T-cell (primary cell): ENCODE results near the gene SAT1. TPM values are rescaled to one million over a fixed set of nuclear protein-coding genes. Genes with fewer than 3 reads are reported as not detected.

Experiments
- ATAC-seq, 4 experiments: fragments of 200-7000 bp in 3 of 4; fragments of 150-1000 bp in 1 of 4; cut with Tn5 transposase; replicated peaks in 1 of 4; 1 replicate in 3 of 4; 2 replicates in 1 of 4; pipeline ENCODE4 v1.10.0; 2021; ENCODE audit warnings: moderate library complexity in 3 of 4, mild to moderate bottlenecking in 2 of 4, moderate number of reproducible peaks in 1 of 4
- CTCF ChIA-PET, 2 donors: fragments of 300-600 bp; sonication (Branson Sonifier 250); formaldehyde crosslinking; loops; one replicate each; lab custom pipeline; 2022; ENCODE audit warnings: antibody characterized with exemption in 2 of 2; lab: Charles Lee
- POLR2A ChIA-PET, 2 donors: fragments of 300-600 bp; sonication (Branson Sonifier 250); formaldehyde crosslinking; loops; one replicate each; lab custom pipeline; 2022; ENCODE audit warnings: antibody characterized with exemption in 2 of 2; lab: Charles Lee
- DNase-seq, 35 experiments: peaks; one replicate each; pipeline versions ENCODE4 v3.0.0 to v3.0.0-alpha.2; 2013 to 2023
- H3K27ac ChIP-seq: one replicate; pipeline ENCODE4 v1.5.1; 2013; ENCODE audit warnings: low read length
- H3K27me3 ChIP-seq, 2 experiments: replicated peaks in 1 of 2; 1 replicate in 1 of 2; 2 replicates in 1 of 2; pipeline versions ENCODE4 v1.6.1 to v1.7.0; 2013; ENCODE audit warnings: low read length in 1 of 2, mixed read lengths in 1 of 2; ENCODE audit not compliant: control insufficient read depth in 2 of 2, insufficient read depth in 2 of 2; ENCODE audit errors: extremely low read depth in 1 of 2
- H3K36me3 ChIP-seq, 2 donors: 1 replicate in 1 of 2; 2 replicates in 1 of 2; pipeline versions ENCODE4 v1.6.1 to v1.7.0; 2013; ENCODE audit warnings: low read length in 1 of 2; ENCODE audit not compliant: control insufficient read depth in 2 of 2, insufficient read depth in 1 of 2; ENCODE audit errors: extremely low read depth in 1 of 2
- H3K4me1 ChIP-seq, 2 experiments: 1 replicate in 1 of 2; 2 replicates in 1 of 2; pipeline versions ENCODE4 v1.6.1 to v1.7.0; 2013; ENCODE audit warnings: low read length in 2 of 2, mixed read lengths in 1 of 2; ENCODE audit not compliant: insufficient read depth in 2 of 2, control insufficient read depth in 1 of 2; ENCODE audit errors: extremely low read depth in 1 of 2
- H3K4me3 ChIP-seq, 2 donors: 1 replicate in 1 of 2; 2 replicates in 1 of 2; pipeline versions ENCODE4 v1.5.1 to v1.7.0; 2013; ENCODE audit warnings: mild to moderate bottlenecking in 2 of 2, low read length in 1 of 2, moderate library complexity in 1 of 2; ENCODE audit not compliant: control insufficient read depth in 1 of 2; ENCODE audit errors: extremely low read depth in 1 of 2
- H3K9me3 ChIP-seq: 2 replicates; pipeline ENCODE4 v1.7.0; 2013
- H3K27ac Mint-ChIP-seq, 2 donors: one replicate each; pipeline ENCODE4 v1.8.0; 2020 to 2021; ENCODE audit warnings: mild to moderate bottlenecking in 2 of 2, mixed read lengths in 2 of 2
- H3K27me3 Mint-ChIP-seq, 2 donors: one replicate each; pipeline ENCODE4 v1.8.0; 2021 to 2022; ENCODE audit warnings: mixed read lengths in 2 of 2
- H3K36me3 Mint-ChIP-seq: one replicate; pipeline ENCODE4 v1.8.0; 2021; ENCODE audit warnings: mixed read lengths
- H3K4me1 Mint-ChIP-seq, 3 donors: one replicate each; pipeline ENCODE4 v1.8.0; 2020 to 2022; ENCODE audit warnings: mixed read lengths in 3 of 3, mild to moderate bottlenecking in 1 of 3
- H3K4me3 Mint-ChIP-seq, 3 donors: one replicate each; pipeline ENCODE4 v1.8.0; 2020 to 2022; ENCODE audit warnings: mild to moderate bottlenecking in 3 of 3, mixed read lengths in 3 of 3, moderate library complexity in 3 of 3
- H3K9me3 Mint-ChIP-seq, 3 donors: one replicate each; pipeline ENCODE4 v1.8.0; 2020 to 2022; ENCODE audit warnings: mixed read lengths in 3 of 3
- WGBS: methylation state at CpG from one replicate; pipeline ENCODE4 v1.1.5; 2013; ENCODE audit warnings: missing lambda C conversion rate; ENCODE audit not compliant: insufficient coverage; 5-methylcytosine and 5-hydroxymethylcytosine counted together
- total RNA-seq, 35 experiments: library from RNA in 6 of 35; stranded (reverse) in 6 of 35; fragments of 120-200 nt in 1 of 35; gene quantifications; one replicate each; pipeline versions ENCODE4 v1.2.1 to v1.2.4 and lab custom pipeline; 2013 to 2026

Gene SAT1
- total RNA-seq, 5 donors from 2014 or later (not counting 1 experiment from before 2014, with no cell fraction given): 89.6 to 258 (median 94.4) TPM

GRCh38 chrX:23788521-23788920, 5.5 kb downstream of the SAT1 start:
- Mint-ChIP-seq H3K9me3 (no peaks in the 10 kb centered on the region), H3K36me3 (peaks cover 24% of the 10 kb centered on the region), H3K4me1 (peaks cover 20 to 24% (median 23%) of the 10 kb centered on the region in 3 donors), H3K27me3 (no peaks in the 10 kb centered on the region), H3K4me3 (no peak overlapping the region), H3K27ac (no peak overlapping the region)
- no peak for ATAC-seq
- no peak overlapping the region for H3K4me3 ChIP-seq
- H3K36me3 ChIP-seq: peaks cover 0 to 17% of the 10 kb centered on the region in 2 donors
- ChIA-PET CTCF (no interaction called here), POLR2A (no interaction called here)
- no peaks in the 10 kb centered on the region for H3K27me3 ChIP-seq
- no peak overlapping the region for H3K27ac ChIP-seq
- no peaks in the 10 kb centered on the region for H3K9me3 ChIP-seq
- DNase-seq: no peak
- peaks cover 5 to 6% of the 10 kb centered on the region in 2 experiments for H3K4me1 ChIP-seq

GRCh38 chrX:23788946-23789345, 6.0 kb downstream of the SAT1 start:
- DNase-seq: no peak
- Mint-ChIP-seq H3K27me3 (no peaks in the 10 kb centered on the region), H3K27ac (no peak overlapping the region), H3K4me1 (peaks cover 20 to 21% (median 20%) of the 10 kb centered on the region in 3 donors), H3K9me3 (no peaks in the 10 kb centered on the region), H3K36me3 (peaks cover 20% of the 10 kb centered on the region), H3K4me3 (no peak overlapping the region)
- no peak for ATAC-seq
- H3K4me3 ChIP-seq: no peak overlapping the region
- H3K27me3 ChIP-seq: no peaks in the 10 kb centered on the region
- WGBS: no CpG with 5 or more reads among the region's 4 CpGs
- CTCF ChIA-PET: interaction anchor here in 1 of 2 donors (0.6 kb wide), 1 partner anchor 224 kb away, joined by 5 read pairs; no protein-coding TSS in a partner anchor
- H3K27ac ChIP-seq: no peak overlapping the region
- peaks cover 5 to 6% of the 10 kb centered on the region in 2 experiments for H3K4me1 ChIP-seq
- POLR2A ChIA-PET: interaction anchor here in 1 of 2 donors (0.7 kb wide), 1 partner anchor 107 kb away, joined by 3 read pairs; no protein-coding TSS in a partner anchor
- H3K9me3 ChIP-seq: no peaks in the 10 kb centered on the region
- H3K36me3 ChIP-seq: peaks cover 0 to 17% of the 10 kb centered on the region in 2 donors

- Histone ChIP-seq H3K9me3 (no peaks in the 10 kb centered on the region), H3K27me3 (no peaks in the 10 kb centered on the region), H3K36me3 (peaks cover 0 to 17% of the 10 kb centered on the region in 2 donors), H3K4me3 (no peak overlapping the region), H3K4me1 (peaks cover 4 to 5% of the 10 kb centered on the region in 2 experiments), H3K27ac (no peak overlapping the region)
- POLR2A ChIA-PET: interaction anchor here in 1 of 2 donors (0.7 kb wide), 1 partner anchor 106 kb away, joined by 3 read pairs; no protein-coding TSS in a partner anchor
- Mint-ChIP-seq H3K36me3 (peaks cover 14% of the 10 kb centered on the region), H3K27ac (no peak overlapping the region), H3K9me3 (no peaks in the 10 kb centered on the region), H3K4me3 (no peak overlapping the region), H3K4me1 (peaks cover 14 to 15% (median 14%) of the 10 kb centered on the region in 3 donors), H3K27me3 (no peaks in the 10 kb centered on the region)
- ATAC-seq (no peak), DNase-seq (no peak)
- CTCF ChIA-PET: interaction anchor here in 1 of 2 donors (0.6 kb wide), 1 partner anchor 223 kb away, joined by 5 read pairs; no protein-coding TSS in a partner anchor
- WGBS: 80% methylated on average over 1 of the region's 8 CpGs
Measured at GRCh38 chrX:23789386-23790154, 6.6 kb downstream of the SAT1 start.

- H3K4me3 Mint-ChIP-seq: no peak overlapping the region
- peaks cover 8% of the 10 kb centered on the region for H3K36me3 Mint-ChIP-seq
- no peaks in the 10 kb centered on the region for H3K9me3 ChIP-seq
- H3K9me3 Mint-ChIP-seq: no peaks in the 10 kb centered on the region
- ATAC-seq (no peak), DNase-seq (no peak)
- POLR2A ChIA-PET: interaction anchor here in 1 of 2 donors (0.6 kb wide), 1 partner anchor 152 kb away, joined by 4 read pairs; no protein-coding TSS in a partner anchor
- peaks cover 0 to 13% of the 10 kb centered on the region in 2 donors for H3K36me3 ChIP-seq
- no CpG with 5 or more reads among the region's 11 CpGs for WGBS
- CTCF ChIA-PET: interaction anchor here in 1 of 2 donors (0.6 to 0.7 kb wide), 2 partner anchors 11 to 24 kb away, joined by 3 to 7 read pairs; no protein-coding TSS in a partner anchor
- H3K27me3 Mint-ChIP-seq: no peaks in the 10 kb centered on the region
- no peak overlapping the region for H3K27ac ChIP-seq
- no peak overlapping the region for H3K4me3 ChIP-seq
- H3K27me3 ChIP-seq: no peaks in the 10 kb centered on the region
- no peaks in the 10 kb centered on the region for H3K4me1 ChIP-seq
- H3K27ac Mint-ChIP-seq: no peak overlapping the region
- H3K4me1 Mint-ChIP-seq: peaks cover 8 to 10% (median 8%) of the 10 kb centered on the region in 3 donors
Measured at GRCh38 chrX:23790155-23790497, 7.2 kb downstream of the SAT1 start.

GRCh38 chrX:23792861-23793553, 10.0 kb downstream of the SAT1 start:
- Histone ChIP-seq H3K27me3 (no peaks in the 10 kb centered on the region), H3K36me3 (no peaks in the 10 kb centered on the region), H3K4me3 (no peak overlapping the region), H3K9me3 (no peaks in the 10 kb centered on the region), H3K4me1 (no peaks in the 10 kb centered on the region), H3K27ac (no peak overlapping the region)
- no peaks in the 10 kb centered on the region for H3K9me3 Mint-ChIP-seq
- no peak overlapping the region for H3K4me3 Mint-ChIP-seq
- no peak for ATAC-seq
- H3K36me3 Mint-ChIP-seq: no peaks in the 10 kb centered on the region
- ChIA-PET CTCF (no interaction called here), POLR2A (no interaction called here)
- no CpG with 5 or more reads among the region's 6 CpGs for WGBS
- H3K4me1 Mint-ChIP-seq: peaks cover 0 to 2% (median 0%) of the 10 kb centered on the region in 3 donors
- H3K27ac Mint-ChIP-seq: no peak overlapping the region
- H3K27me3 Mint-ChIP-seq: no peaks in the 10 kb centered on the region
- no peak for DNase-seq

GRCh38 chrX:23795221-23795620, 12.2 kb downstream of the SAT1 start:
- Histone ChIP-seq H3K27ac (no peak overlapping the region), H3K27me3 (no peaks in the 10 kb centered on the region), H3K4me1 (no peaks in the 10 kb centered on the region), H3K9me3 (no peaks in the 10 kb centered on the region), H3K36me3 (no peaks in the 10 kb centered on the region), H3K4me3 (no peak overlapping the region)
- H3K9me3 Mint-ChIP-seq: no peaks in the 10 kb centered on the region
- CTCF ChIA-PET: interaction anchor here in 1 of 2 donors (0.5 kb wide), 1 partner anchor 183 kb away, joined by 3 read pairs; no protein-coding TSS in a partner anchor
- H3K36me3 Mint-ChIP-seq: no peaks in the 10 kb centered on the region
- no peak for DNase-seq
- ATAC-seq: no peak
- WGBS: no CpG with 5 or more reads among the region's 8 CpGs
- no peaks in the 10 kb centered on the region for H3K4me1 Mint-ChIP-seq
- H3K27ac Mint-ChIP-seq: no peak overlapping the region
- H3K4me3 Mint-ChIP-seq: no peak overlapping the region
- H3K27me3 Mint-ChIP-seq: no peaks in the 10 kb centered on the region
- POLR2A ChIA-PET: interaction anchor here in 1 of 2 donors (0.5 kb wide), 1 partner anchor 259 kb away, joined by 4 read pairs; no protein-coding TSS in a partner anchor
